HG02798 (cell line): ENCODE measurements around the gene ENC1.

Experiments used
- ATAC-seq: cut with Tn5 transposase; IDR thresholded peaks from one replicate; pipeline ENCODE4 v1.9.1; 2021; ENCODE audit warnings: mild to moderate bottlenecking; ENCODE audit not compliant: unreplicated experiment, poor library complexity

The ENC1 gene

DNA sequence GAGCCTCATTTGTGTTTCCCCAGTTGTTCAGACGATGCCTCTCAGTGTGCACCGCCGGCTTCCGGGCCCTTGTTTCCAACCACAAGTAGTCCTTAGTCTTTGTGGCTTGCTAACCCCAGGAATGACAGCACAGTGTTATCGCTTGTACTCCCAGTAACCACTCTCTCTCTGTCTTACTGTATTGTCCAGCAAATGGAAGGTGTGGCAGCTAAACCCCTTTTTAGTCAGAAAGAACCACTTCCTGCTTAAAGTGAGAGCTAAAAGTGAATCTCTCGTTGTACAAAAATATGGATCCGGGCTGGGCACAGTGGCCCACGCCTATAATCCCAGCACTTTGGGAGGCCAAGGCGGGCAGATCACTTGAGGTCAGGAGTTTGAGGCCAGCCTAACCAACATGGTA lies 61.3 kb downstream of the ENC1 start:
- peak; percentile 65 for ATAC-seq

DNA sequence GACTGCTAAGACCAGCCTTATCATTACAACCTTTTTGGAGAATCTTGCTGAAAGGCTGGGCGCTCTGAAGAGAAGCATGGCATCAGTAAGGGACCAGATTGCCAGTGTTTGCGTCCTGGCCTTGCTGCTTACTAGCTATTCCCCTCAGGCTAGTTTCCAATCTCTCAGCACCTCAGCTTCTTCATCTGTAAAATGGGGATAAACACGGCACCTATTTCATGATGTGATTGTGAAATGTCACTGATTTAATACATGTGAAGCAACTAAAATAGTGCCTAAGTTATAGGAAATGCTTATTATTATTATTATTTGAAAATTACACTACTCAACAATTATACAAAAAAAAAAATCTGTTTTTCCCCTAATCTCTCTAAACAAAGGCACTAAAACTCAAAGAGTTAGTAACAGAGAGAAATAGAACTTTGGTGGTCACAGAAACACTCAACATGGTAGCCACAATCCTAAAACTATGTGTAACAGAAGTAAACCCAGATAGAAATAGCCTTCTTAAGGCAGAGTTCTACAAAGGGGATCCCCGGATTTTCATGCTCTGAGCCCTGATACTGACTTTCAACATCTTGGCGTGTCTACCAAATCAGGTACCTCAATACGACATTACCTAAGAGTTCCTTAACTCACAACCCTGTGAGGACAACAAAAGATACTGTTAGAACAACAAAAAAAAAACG lies 62.0 kb downstream of the ENC1 start:
- peak; percentile 24 for ATAC-seq
